Tongue (tissue), 2 donors: ENCODE data around the gene CRHR1. TPM values are rescaled to one million over a fixed set of nuclear protein-coding genes. Genes with fewer than 3 reads are reported as not detected.

Experiments used
- DNase-seq: peaks from one replicate; pipeline ENCODE4 v3.0.0-alpha.2; 2015
- total RNA-seq: library from RNA; depleted of rRNA; stranded (reverse); fragments of >200 nt; gene quantifications from one replicate; pipeline ENCODE4 v1.2.3, GENCODE V29; 2014

Gene CRHR1
- total RNA-seq, 1 donor from 2014 or later = 0.41 TPM

GRCh38 chr17:45824475-45824874, 40.4 kb downstream of the CRHR1 start:
- no peak for DNase-seq

- no peak for DNase-seq
Observed at GRCh38 chr17:45824901-45825492, 40.9 kb downstream of the CRHR1 start.

GRCh38 chr17:45825792-45826191, 41.7 kb downstream of the CRHR1 start:
- DNase-seq = no peak

- DNase-seq = no peak
Observed at GRCh38 chr17:45826919-45827588, 42.9 kb downstream of the CRHR1 start.

GRCh38 chr17:45828171-45828570, 44.1 kb downstream of the CRHR1 start:
- no peak for DNase-seq

- no peak for DNase-seq
Observed at GRCh38 chr17:45828582-45829133, 44.5 kb downstream of the CRHR1 start.

- no peak for DNase-seq
Observed at GRCh38 chr17:45833920-45834319, 49.8 kb downstream of the CRHR1 start.

GRCh38 chr17:45834471-45835396, 50.6 kb downstream of the CRHR1 start:
- DNase-seq = no peak

- DNase-seq = no peak
Observed at GRCh38 chr17:45835481-45835880, 51.4 kb downstream of the CRHR1 start.

- DNase-seq = no peak
Observed at GRCh38 chr17:45836047-45837044, 52.2 kb downstream of the CRHR1 start.

GRCh38 chr17:45837187-45837586, 53.1 kb downstream of the CRHR1 start:
- no peak for DNase-seq

- DNase-seq = no peak
Observed at GRCh38 chr17:45837603-45838002, 53.5 kb downstream of the CRHR1 start.

- DNase-seq = no peak
Observed at GRCh38 chr17:45838751-45839295, 54.7 kb downstream of the CRHR1 start.

- no peak for DNase-seq
Observed at GRCh38 chr17:45839442-45839841, 55.3 kb downstream of the CRHR1 start.

- DNase-seq = no peak
Observed at GRCh38 chr17:45841186-45841585, 57.1 kb downstream of the CRHR1 start.

GRCh38 chr17:45841883-45842525, 57.9 kb downstream of the CRHR1 start:
- peak; percentile 20 for DNase-seq

- DNase-seq = no peak
Observed at GRCh38 chr17:45843722-45844121, 59.6 kb downstream of the CRHR1 start.

- no peak for DNase-seq
Observed at GRCh38 chr17:45844695-45845375, 60.7 kb downstream of the CRHR1 start, which contains the start of gene SPPL2C. SPPL2C (plus strand) TSS chr17:45844881; CDS start chr17:45844907, 26 bp downstream.

GRCh38 chr17:45845376-45846185, 61.5 kb downstream of the CRHR1 start:
- DNase-seq = no peak
